GM19099 (cell line): ENCODE measurements around the gene IFI6.
A peak's percentile ranks its signal among the peaks of the same experiment; 100 is the strongest.

Experiments used
- POLR2A ChIP-seq: IDR thresholded peaks from 3 replicates; pipeline ENCODE4 v1.6.1; 2011; ENCODE audit warnings: low read depth; ENCODE audit not compliant: insufficient read length; ENCODE audit errors: extremely low read depth

The IFI6 gene

GRCh38 chr1:27643600-27644368, 28.2 kb downstream of the IFI6 start:
- TF ChIP-seq POLR2A: no peak

DNA sequence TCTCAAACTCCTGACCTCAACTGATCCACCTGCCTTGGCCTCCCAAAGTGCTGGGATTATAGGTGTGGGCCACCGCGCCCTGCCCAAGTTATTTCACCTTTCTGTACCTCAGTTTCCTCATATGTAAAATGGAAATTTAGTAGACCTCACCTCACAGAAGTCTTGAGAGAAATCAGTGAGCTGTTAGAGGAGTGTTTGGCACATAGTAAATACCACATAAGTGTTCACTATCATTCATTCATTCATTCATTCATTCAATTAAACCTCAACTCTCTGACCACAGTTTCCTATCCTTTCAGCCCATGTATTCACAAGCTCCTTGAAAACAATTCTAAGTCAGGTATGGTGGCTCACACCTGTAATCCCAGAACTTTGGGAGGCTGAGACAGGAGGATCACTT, 33.2 kb downstream of the IFI6 start:
- TF ChIP-seq POLR2A: no peak

- TF ChIP-seq POLR2A: no peak
Measured at GRCh38 chr1:27638047-27638734, 33.8 kb downstream of the IFI6 start.

- no peak for TF ChIP-seq POLR2A
Measured at GRCh38 chr1:27635396-27636142, 36.4 kb downstream of the IFI6 start.

DNA sequence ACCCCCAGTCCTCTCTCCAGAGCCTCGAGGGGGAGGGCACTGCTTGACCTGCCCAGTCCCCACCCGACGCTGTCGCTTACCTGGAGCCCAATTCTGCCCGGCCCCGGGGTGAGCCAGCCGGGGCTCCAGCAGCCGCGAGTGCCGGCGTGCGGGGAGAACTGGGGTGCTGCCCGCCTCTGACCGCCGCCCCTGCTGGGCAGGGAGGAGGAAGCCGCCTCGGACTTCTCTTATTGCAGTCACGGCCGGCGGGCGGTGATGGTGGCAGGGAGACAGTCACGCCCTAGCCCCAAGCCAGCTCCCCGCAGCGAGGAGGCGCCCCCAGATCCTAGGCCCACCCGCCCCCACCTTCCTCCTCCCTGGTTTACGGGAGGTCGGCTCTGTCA, 37.0 kb downstream of the IFI6 start, which contains the start of gene FGR:
Gene FGR, minus strand, starts transcription at position 201 of the 383 bp plus-strand sequence. CDS start 11,269 bp downstream, outside the sequence.
- TF ChIP-seq POLR2A: peak; percentile 29

DNA sequence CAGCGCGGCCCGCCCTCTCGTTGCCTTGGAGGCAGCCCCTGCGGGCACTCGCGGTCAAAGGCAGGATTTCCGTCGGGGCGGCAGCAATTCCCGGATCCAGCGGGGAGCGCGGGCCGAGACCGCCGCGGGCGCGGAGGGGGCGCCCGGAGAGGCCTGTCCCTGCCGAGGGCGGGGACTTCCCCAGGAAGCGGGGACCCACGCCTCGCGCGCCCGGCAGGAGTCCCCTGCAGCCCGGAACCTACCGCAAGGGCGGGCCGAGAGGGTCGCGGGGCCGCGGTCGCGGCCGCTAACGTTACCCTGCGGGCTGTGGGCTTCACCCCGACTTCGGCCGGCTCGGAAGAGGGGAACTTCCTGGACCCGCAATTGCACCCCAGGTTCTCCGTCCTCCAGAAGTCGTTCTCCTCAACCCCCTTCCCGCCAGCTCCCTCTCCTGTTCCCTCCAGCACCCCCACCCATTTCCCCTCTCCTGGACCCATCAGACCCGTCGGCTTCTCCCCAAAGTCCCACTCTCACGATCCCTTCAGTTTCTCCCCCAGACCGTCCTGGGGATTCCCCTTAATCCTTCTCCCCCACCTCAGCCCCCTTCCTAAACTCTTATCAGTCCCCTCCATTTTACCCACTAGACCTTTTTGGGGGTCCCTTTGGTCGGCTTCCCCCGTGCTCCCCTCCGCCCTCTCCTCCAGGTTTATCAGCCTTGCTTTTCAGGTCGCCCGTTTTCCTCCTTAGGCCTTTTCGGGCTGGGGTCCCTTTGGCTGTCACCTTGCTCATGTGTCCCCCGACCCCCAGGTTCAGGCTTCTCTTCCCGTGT, 37.6 kb downstream of the IFI6 start:
- peak; percentile 40 for TF ChIP-seq POLR2A

GRCh38 chr1:27633640-27634176, 38.3 kb downstream of the IFI6 start:
- TF ChIP-seq POLR2A: no peak

GRCh38 chr1:27633298-27633610, 38.7 kb downstream of the IFI6 start:
- TF ChIP-seq POLR2A: no peak

- TF ChIP-seq POLR2A: peak; percentile 38
Measured at GRCh38 chr1:27632387-27633297, 39.4 kb downstream of the IFI6 start.

DNA sequence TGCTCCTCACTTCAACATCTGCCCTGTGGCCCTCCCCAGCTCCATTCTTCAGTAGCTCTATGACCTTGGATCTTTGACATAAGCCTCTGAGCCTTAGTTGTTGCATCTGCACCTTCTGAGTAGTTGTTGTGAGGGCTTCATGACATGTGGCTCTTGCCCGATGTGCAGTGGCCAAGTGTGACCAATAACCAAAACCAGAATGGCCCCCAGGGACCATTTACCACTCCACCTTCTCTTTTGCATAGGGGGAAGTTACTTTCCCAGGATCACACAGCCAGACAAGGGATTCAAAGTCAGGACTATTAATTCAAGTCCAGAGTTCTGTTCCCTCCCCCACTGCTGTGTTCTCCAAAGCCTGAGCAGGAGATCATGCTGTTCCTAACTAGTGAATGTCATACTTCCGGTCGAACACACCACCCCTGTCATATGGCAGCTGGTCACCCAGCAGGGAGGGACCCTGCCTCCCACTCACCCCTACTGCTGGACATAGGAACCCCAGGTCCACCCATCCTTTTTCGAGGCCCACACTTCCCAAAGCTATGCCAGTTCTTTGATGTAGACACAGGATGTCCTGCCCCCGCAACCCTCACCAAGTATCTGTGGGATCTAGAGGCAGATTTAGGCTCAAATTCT, 41.0 kb downstream of the IFI6 start:
- TF ChIP-seq POLR2A: peak; percentile 39

DNA sequence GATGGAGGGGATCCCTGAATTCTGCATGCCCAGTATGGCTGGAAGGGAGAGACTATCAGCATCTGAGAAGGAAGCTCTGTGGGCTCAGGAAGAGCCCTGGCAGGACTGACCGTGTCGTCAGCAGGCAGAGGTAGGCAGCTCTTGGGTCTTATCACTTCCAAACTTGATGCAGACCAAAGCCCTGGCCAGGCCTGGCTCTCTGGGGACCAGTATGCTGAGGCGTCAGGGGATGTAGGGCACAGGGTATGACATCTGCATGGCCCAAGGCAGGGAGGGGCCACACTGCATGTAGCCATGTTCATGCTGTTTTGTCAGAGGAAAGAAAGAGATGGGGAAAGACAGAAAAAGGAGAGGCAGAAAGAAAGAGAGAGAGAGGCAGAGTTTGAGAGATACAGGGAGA, 43.3 kb downstream of the IFI6 start:
- no peak for TF ChIP-seq POLR2A

DNA sequence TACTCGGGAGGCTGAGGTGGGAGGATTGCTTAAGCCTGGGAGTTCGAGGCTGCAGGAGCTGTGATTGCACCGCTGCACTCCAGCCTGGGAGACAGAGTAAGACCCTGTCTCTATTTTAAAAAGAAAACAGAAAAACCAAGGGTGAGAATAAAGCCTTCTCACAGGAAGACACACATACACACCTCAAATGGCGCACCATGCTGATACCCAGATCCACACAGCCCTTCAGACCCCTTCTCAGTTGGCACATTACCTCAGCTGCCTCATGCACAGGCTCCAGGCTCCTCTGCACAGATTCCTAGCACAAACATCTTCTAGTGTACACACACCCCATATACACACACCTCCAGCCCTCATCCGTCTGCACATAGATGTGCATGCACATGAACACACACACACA, 44.9 kb downstream of the IFI6 start:
- no peak for TF ChIP-seq POLR2A
